Measurements from ENCODE around the gene ABCD4.
"Not testable (repeated sequence)": the region's sequence is repeated elsewhere in the genome, so short reads cannot be mapped to it uniquely, and the experiment has no call there.

The ABCD4 gene

GRCh38 chr14:74302634-74303569 is at the start of gene ABCD4:
Gene ABCD4 (minus strand): TSS chr14:74302934. CDS start chr14:74302912, 22 bp downstream.
- peak; percentile 89 to 91 for DNase-seq

GRCh38 chr14:74350928-74351323 is 48.2 kb upstream of the ABCD4 start:
- no peak for DNase-seq

GRCh38 chr14:74350211-74350927 is 47.6 kb upstream of the ABCD4 start:
- no peak for DNase-seq

GRCh38 chr14:74349757-74350156 is 47.0 kb upstream of the ABCD4 start:
- no peak for DNase-seq

GRCh38 chr14:74348735-74349463 is 46.2 kb upstream of the ABCD4 start:
- no peak for DNase-seq

- no peak for DNase-seq
These were observed 45.6 kb upstream of the ABCD4 start, which contains the start of gene VRTN for GRCh38 chr14:74348241-74348734. Gene VRTN (plus strand): TSS chr14:74348471. CDS start chr14:74356784, 8,313 bp downstream.

- DNase-seq: no peak
These were observed 45.0 kb upstream of the ABCD4 start for GRCh38 chr14:74347795-74348100.

- DNase-seq: no peak
These were observed 44.5 kb upstream of the ABCD4 start for GRCh38 chr14:74347097-74347794.

- no peak for DNase-seq
These were observed 43.6 kb upstream of the ABCD4 start for GRCh38 chr14:74346341-74346740.

- DNase-seq: no peak
These were observed 31.2 kb upstream of the ABCD4 start for GRCh38 chr14:74333909-74334308.

GRCh38 chr14:74329950-74330552 is 27.3 kb upstream of the ABCD4 start:
- not testable (repeated sequence) for DNase-seq

- no peak for DNase-seq
These were observed 23.8 kb upstream of the ABCD4 start for GRCh38 chr14:74326369-74327152.

GRCh38 chr14:74325446-74325845 is 22.7 kb upstream of the ABCD4 start:
- DNase-seq: no peak

GRCh38 chr14:74324931-74325361 is 22.2 kb upstream of the ABCD4 start:
- DNase-seq: peak; percentile 49 to 51

GRCh38 chr14:74314576-74314975 is 11.8 kb upstream of the ABCD4 start:
- no peak for DNase-seq

- DNase-seq: no peak
These were observed 10.9 kb upstream of the ABCD4 start for GRCh38 chr14:74313601-74314000.

GRCh38 chr14:74312161-74312560 is 9.4 kb upstream of the ABCD4 start:
- no peak for DNase-seq

GRCh38 chr14:74309125-74310022 is 6.6 kb upstream of the ABCD4 start:
- peak in 1 of 2 experiments; percentile 11 for DNase-seq

GRCh38 chr14:74308695-74309094 is 6.0 kb upstream of the ABCD4 start:
- DNase-seq: no peak

GRCh38 chr14:74302152-74302628 is 544 bp downstream of the ABCD4 start:
- peak; percentile 63 to 67 for DNase-seq
